ENCODE results near the gene METTL9.

- TF ChIP-seq EZH2phosphoT487 (IDR thresholded peaks at IDR 0.05; ENCODE audit: unreplicated experiment): no peak
- no peak for TF ChIP-seq CTCF (conservative IDR thresholded peaks at IDR 0.05; ENCODE audit: low read depth in 2 of 2)
- no peak for TF ChIP-seq ETS1 (IDR thresholded peaks at IDR 0.05)
- no peak for TF ChIP-seq EZH2 (IDR thresholded peaks at IDR 0.05; ENCODE audit: low read depth, unreplicated experiment)
- TF ChIP-seq CREB1 (CRISPR knock-in tag; IDR thresholded peaks at IDR 0.05; ENCODE audit: low read depth): no peak
- no peak for TF ChIP-seq POLR2AphosphoS5 (IDR thresholded peaks at IDR 0.05; ENCODE audit: low read depth)
- TF ChIP-seq ZNF114 (CRISPR knock-in tag; IDR thresholded peaks at IDR 0.05): no peak
- TF ChIP-seq REST (IDR thresholded peaks at IDR 0.05; ENCODE audit: unreplicated experiment): no peak
These were observed 83.8 kb downstream of the METTL9 start for GRCh38 chr16:21683184-21683583.

All from GM23338 (cell line).